ENCODE data around the gene TBC1D22B. TPM values are rescaled to one million over a fixed set of nuclear protein-coding genes. Genes with fewer than 3 reads are reported as not detected.

The TBC1D22B gene
- total and polyA plus RNA-seq, 2 of the 13 experiments (the other 11 are each of a cell fraction or from before 2014, with no cell fraction given), result 9.7 to 12.9 TPM

DNA sequence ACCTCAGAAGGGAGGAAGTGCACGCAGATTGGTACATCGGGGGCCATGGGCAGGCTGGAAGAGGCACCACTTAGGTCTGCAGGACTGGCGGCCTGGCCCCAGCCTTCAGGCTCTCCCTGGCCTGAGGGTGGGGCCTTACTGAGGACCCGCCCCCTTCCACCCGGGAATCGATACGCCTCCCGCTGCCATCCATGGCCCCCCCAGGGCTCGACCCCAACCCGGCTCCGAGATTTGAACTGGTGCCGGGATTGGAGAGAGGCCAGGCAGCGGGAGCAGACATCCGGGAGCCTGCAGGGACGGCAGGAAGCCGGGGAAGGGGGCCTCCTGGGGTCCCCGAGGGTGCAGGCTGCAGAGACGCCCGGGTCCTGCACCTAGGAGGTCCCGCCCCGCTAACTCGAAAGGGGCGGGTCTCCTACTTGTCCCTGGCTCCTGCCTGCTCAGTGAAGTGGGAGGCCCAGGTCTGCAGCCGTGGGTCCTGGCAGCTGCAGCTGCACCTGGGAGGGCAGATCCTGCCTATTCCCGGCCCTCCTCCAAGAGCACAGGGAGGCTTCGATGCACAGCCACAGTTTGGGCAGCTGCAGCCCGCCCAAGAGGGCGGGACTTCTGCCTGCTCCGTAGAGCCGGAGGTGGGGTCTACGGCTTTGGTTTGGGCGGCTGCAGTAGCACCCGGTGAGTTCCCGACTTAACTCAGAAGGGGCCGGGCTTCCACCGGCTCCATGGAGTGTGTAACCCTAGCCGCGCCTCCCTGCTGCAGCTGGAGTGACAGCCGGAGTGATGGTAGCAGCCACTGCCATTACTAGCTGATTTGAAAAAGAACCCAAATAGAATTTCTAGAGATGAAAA lies 35.2 kb upstream of the TBC1D22B start (continued):
- peak; percentile 73 for TF ChIP-seq E2F1 (CRISPR knock-in tag; IDR thresholded peaks at IDR 0.05)
- TF ChIP-seq ZNF781 (CRISPR knock-in tag; IDR thresholded peaks at IDR 0.05; ENCODE audit: borderline replicate concordance, not compliant biosample characterization), result peak; percentile 46
- no peak for TF ChIP-seq ZNF883 (CRISPR knock-in tag; IDR thresholded peaks at IDR 0.05; ENCODE audit: not compliant biosample characterization)
- TF ChIP-seq HMG20B (CRISPR knock-in tag; conservative IDR thresholded peaks at IDR 0.05), result no peak
- peak; percentile 73; the same call in 1 of the 2 replicates for TF ChIP-seq ZNF317 (CRISPR knock-in tag; IDR thresholded peaks at IDR 0.05)
- peak in 1 of 2 experiments; percentile 79; a peak in 2 of 4 replicates for TF ChIP-seq HMGXB4 (CRISPR knock-in tag; IDR thresholded peaks at IDR 0.05; ENCODE audit: borderline replicate concordance in 1 of 2, low read depth in 1 of 2)
- TF ChIP-seq ZNF780A (CRISPR knock-in tag; IDR thresholded peaks at IDR 0.05), result no peak
- TF ChIP-seq CREBL2 (CRISPR knock-in tag; IDR thresholded peaks at IDR 0.05; ENCODE audit: borderline replicate concordance), result no peak
- TF ChIP-seq ZNF543 (CRISPR knock-in tag; IDR thresholded peaks at IDR 0.05), result peak; percentile 95
- peak; percentile 84 for TF ChIP-seq HNRNPLL (IDR thresholded peaks at IDR 0.05; ENCODE audit: low read depth, low read length, poor library complexity, severe bottlenecking)
- no peak for TF ChIP-seq HDAC6 (IDR thresholded peaks at IDR 0.05; ENCODE audit: low read depth, low read length)
- TF ChIP-seq TAF15 (IDR thresholded peaks at IDR 0.05; ENCODE audit: low read depth, low read length, poor library complexity, severe bottlenecking), result peak; percentile 86
- peak; percentile 93 for TF ChIP-seq MEIS1 (CRISPR knock-in tag; IDR thresholded peaks at IDR 0.05; ENCODE audit: borderline replicate concordance)
- peak in 1 of 2 experiments; percentile 36; a peak in 2 of 4 replicates for TF ChIP-seq KLF16 (CRISPR knock-in tag; IDR thresholded peaks at IDR 0.05)
- TF ChIP-seq ZNF441 (CRISPR knock-in tag; IDR thresholded peaks at IDR 0.05; ENCODE audit: borderline replicate concordance), result 0 out of 2 replicates have a peak, but pooled peaks have one; percentile 8
- peak; percentile 82 for TF ChIP-seq ZNF510 (CRISPR knock-in tag; IDR thresholded peaks at IDR 0.05; ENCODE audit: low read depth)
- no peak for TF ChIP-seq TRIM22 (IDR thresholded peaks at IDR 0.05)
- TF ChIP-seq, protein P1, sequence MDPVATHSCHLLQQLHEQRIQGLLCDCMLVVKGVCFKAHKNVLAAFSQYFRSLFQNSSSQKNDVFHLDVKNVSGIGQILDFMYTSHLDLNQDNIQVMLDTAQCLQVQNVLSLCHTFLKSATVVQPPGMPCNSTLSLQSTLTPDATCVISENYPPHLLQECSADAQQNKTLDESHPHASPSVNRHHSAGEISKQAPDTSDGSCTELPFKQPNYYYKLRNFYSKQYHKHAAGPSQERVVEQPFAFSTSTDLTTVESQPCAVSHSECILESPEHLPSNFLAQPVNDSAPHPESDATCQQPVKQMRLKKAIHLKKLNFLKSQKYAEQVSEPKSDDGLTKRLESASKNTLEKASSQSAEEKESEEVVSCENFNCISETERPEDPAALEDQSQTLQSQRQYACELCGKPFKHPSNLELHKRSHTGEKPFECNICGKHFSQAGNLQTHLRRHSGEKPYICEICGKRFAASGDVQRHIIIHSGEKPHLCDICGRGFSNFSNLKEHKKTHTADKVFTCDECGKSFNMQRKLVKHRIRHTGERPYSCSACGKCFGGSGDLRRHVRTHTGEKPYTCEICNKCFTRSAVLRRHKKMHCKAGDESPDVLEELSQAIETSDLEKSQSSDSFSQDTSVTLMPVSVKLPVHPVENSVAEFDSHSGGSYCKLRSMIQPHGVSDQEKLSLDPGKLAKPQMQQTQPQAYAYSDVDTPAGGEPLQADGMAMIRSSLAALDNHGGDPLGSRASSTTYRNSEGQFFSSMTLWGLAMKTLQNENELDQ (CRISPR knock-in tag; IDR thresholded peaks at IDR 0.05; ENCODE audit: borderline replicate concordance), result no peak
- TF ChIP-seq RXRA (CRISPR knock-in tag; IDR thresholded peaks at IDR 0.05), result peak; percentile 75; the same call in 1 of the 2 replicates
- no peak for TF ChIP-seq KDM1A (CRISPR knock-in tag; IDR thresholded peaks at IDR 0.05)

Data from HepG2 (cell line).